ENCODE data around the gene NLK.

GRCh38 chr17:28147017-28147416 is 104.5 kb downstream of the NLK start:
- no peak for TF ChIP-seq CTCF (IDR thresholded peaks at IDR 0.05; ENCODE audit: borderline replicate concordance, extremely low read depth, low read length, poor library complexity, severe bottlenecking)
- no peak for TF ChIP-seq EZH2 (IDR thresholded peaks at IDR 0.05; ENCODE audit: borderline replicate concordance, low read depth, low read length, severe bottlenecking)
